Osteoblast (primary cell): ENCODE measurements around the gene SLC2A9. TPM values are rescaled to one million over a fixed set of nuclear protein-coding genes. Genes with fewer than 3 reads are reported as not detected.

ENCODE experiments used
- DNase-seq: peaks from one replicate; pipeline ENCODE4 v3.0.0; 2011; ENCODE audit warnings: low spot score, mixed read lengths; ENCODE audit not compliant: insufficient read length; ENCODE audit errors: missing footprints
- H2AFZ ChIP-seq: 2 replicates; pipeline ENCODE4 v1.6.0; 2011; ENCODE audit warnings: mild to moderate bottlenecking, low read length
- H3K27ac ChIP-seq: 2 replicates; pipeline ENCODE4 v1.5.1; 2011; ENCODE audit warnings: mild to moderate bottlenecking, low read depth, low read length, moderate library complexity
- H3K27me3 ChIP-seq: 2 replicates; pipeline ENCODE4 v1.6.0; 2012; ENCODE audit warnings: mild to moderate bottlenecking, control low read depth, inconsistent platforms, low read length, moderate library complexity; ENCODE audit not compliant: insufficient read depth
- H3K36me3 ChIP-seq: 2 replicates; pipeline ENCODE4 v1.5.1; 2011; ENCODE audit warnings: mild to moderate bottlenecking, low read length, control low read depth, moderate library complexity; ENCODE audit not compliant: insufficient read depth
- H3K4me1 ChIP-seq: 2 replicates; pipeline ENCODE4 v1.5.1; 2011; ENCODE audit warnings: mild to moderate bottlenecking, low read length, control low read depth, moderate library complexity; ENCODE audit not compliant: insufficient read depth
- H3K4me2 ChIP-seq: 2 replicates; pipeline ENCODE4 v1.6.0; 2011; ENCODE audit warnings: mild to moderate bottlenecking, low read length; ENCODE audit not compliant: insufficient read depth
- H3K4me3 ChIP-seq: fragments of 200-600 bp; sonication (generic); 3 replicates; pipeline ENCODE4 v1.5.1; 2012; ENCODE audit warnings: mild to moderate bottlenecking, low read length, inconsistent platforms; ENCODE audit not compliant: insufficient read depth
- H3K79me2 ChIP-seq: 2 replicates; pipeline ENCODE4 v1.6.0; 2012; ENCODE audit warnings: mild to moderate bottlenecking, low read length, control low read depth, inconsistent platforms; ENCODE audit not compliant: insufficient read depth
- H3K9me3 ChIP-seq: 2 replicates; pipeline ENCODE4 v1.5.1; 2011; ENCODE audit warnings: low read depth, low read length, control low read depth
- H4K20me1 ChIP-seq: 2 replicates; pipeline ENCODE4 v1.6.0; 2012; ENCODE audit warnings: mild to moderate bottlenecking, low read length, control low read depth; ENCODE audit not compliant: insufficient read depth
- total RNA-seq: library from RNA; depleted of rRNA; stranded (reverse); fragments of >200 nt; gene quantifications from 2 replicates; pipeline ENCODE4 v1.2.3, GENCODE V29; 2012
- TF ChIP-seq, protein P1 (sequence below): IDR thresholded peaks from 2 replicates; pipeline ENCODE4 v1.5.1; 2011; ENCODE audit warnings: mild to moderate bottlenecking, low read depth, low read length, moderate library complexity; ENCODE audit errors: extremely low read depth

Gene SLC2A9
- total RNA-seq, 1 donor = 2.5 TPM

DNA sequence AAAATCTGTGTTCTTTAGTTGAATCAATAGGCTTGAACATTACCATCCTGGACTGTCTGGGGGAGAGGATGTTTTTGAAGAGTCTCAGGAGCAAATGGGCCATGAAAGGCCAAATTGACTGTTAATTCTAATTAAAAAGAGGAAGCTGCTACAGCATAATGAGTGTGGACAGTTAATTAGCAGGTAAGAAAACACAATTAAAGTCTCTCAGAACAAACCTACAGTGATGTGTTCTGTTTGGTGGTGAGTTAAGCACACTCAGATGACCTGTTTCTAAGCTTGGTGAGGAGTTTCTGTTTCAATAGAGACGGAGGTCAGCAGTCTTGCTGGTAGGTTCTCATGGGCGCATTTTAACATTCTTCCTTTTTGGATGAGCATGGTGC, 171.8 kb downstream of the SLC2A9 start:
- Histone ChIP-seq H3K4me3 (no peak overlapping the region), H3K27ac (no peak overlapping the region), H3K79me2 (no peaks in the 10 kb centered on the region), H4K20me1 (no peaks in the 10 kb centered on the region), H3K36me3 (no peaks in the 10 kb centered on the region), H3K4me1 (no peaks in the 10 kb centered on the region), H3K4me2 (no peak overlapping the region), H2AFZ (no peak overlapping the region), H3K9me3 (peaks cover 2% of the 10 kb centered on the region), H3K27me3 (no peaks in the 10 kb centered on the region)
- no peak for DNase-seq
- TF ChIP-seq, protein P1, sequence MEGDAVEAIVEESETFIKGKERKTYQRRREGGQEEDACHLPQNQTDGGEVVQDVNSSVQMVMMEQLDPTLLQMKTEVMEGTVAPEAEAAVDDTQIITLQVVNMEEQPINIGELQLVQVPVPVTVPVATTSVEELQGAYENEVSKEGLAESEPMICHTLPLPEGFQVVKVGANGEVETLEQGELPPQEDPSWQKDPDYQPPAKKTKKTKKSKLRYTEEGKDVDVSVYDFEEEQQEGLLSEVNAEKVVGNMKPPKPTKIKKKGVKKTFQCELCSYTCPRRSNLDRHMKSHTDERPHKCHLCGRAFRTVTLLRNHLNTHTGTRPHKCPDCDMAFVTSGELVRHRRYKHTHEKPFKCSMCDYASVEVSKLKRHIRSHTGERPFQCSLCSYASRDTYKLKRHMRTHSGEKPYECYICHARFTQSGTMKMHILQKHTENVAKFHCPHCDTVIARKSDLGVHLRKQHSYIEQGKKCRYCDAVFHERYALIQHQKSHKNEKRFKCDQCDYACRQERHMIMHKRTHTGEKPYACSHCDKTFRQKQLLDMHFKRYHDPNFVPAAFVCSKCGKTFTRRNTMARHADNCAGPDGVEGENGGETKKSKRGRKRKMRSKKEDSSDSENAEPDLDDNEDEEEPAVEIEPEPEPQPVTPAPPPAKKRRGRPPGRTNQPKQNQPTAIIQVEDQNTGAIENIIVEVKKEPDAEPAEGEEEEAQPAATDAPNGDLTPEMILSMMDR = no peak

DNA sequence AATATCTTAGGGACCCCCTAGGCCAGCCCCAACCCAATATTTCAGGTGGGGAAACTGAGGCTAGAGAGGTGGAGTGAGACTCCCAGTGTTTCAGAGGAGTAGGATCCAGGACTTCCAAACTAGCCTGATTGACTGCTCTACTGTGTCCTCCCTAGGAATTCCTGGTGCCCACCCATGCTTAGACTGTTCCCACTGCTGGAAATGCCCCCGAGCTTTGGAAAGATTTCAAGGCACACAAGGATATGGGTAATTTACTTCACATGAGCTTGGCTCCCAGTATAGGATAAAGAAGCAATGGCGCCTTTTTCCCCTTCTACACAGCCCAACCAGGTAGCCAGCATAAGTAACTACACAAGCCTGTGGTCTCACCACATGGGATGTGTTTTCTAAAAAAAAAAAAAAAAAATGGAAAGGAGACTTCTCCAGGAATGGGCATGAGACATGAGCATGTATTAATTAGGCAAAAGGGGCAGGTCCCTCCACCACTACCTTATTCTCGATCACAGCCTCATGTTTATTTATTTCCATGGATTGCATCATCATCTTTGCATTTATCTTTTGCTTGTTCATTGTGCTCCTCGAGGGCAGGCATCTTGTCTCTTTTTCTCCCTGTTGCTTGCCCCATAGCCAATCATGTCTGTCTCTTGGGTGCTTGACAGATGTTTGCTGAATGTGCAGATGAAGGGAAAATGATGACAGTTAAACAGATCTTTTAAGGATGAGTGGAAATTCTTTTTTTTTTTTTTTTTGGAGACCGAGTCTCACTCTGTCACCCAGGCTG, 173.1 kb downstream of the SLC2A9 start:
- H3K79me2 ChIP-seq = no peaks in the 10 kb centered on the region
- no peak overlapping the region for H3K4me2 ChIP-seq
- TF ChIP-seq, protein P1 = no peak
- no peak overlapping the region for H3K27ac ChIP-seq
- H4K20me1 ChIP-seq = no peaks in the 10 kb centered on the region
- no peaks in the 10 kb centered on the region for H3K4me1 ChIP-seq
- no peak overlapping the region for H3K4me3 ChIP-seq
- no peak overlapping the region for H2AFZ ChIP-seq
- no peaks in the 10 kb centered on the region for H3K27me3 ChIP-seq
- H3K9me3 ChIP-seq = peaks cover 2% of the 10 kb centered on the region
- H3K36me3 ChIP-seq = no peaks in the 10 kb centered on the region
- no peak for DNase-seq

DNA sequence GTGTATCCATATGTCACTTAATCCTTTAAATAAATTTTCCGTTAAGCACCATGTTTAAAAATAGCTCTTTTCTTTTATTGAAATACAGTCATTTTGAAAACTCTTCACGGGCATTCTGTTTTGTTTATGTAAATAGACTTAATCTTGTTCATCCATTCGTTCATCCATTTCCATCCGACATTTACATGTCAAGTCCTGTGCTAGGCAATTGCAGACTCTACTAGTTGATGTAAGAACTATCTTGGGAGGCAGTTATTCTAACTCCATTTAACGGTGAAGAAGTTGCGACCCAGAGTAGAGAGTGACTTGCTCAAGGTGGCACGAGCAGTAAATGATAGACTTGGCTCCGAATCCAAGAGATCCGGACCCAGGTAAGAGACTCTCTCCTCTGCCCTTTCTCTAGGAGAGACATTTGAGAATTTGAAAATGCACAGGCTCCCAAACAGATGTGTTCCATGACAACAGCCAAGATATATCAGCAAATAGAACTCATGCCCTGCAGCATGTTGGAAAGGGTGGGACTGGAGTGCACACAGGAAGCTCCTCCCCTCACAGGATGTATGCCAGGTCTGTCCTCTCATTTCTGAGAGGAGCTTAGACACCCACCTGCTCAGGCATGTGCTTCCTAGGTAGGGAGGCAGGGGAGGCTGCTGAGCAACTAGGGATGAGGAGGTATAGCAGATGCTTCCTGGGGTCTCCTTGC, 175.4 kb downstream of the SLC2A9 start:
- Histone ChIP-seq H3K27me3 (no peaks in the 10 kb centered on the region), H3K4me3 (no peak overlapping the region), H3K9me3 (peaks cover 4% of the 10 kb centered on the region), H3K4me2 (no peak overlapping the region), H4K20me1 (no peaks in the 10 kb centered on the region), H2AFZ (no peak overlapping the region), H3K27ac (no peak overlapping the region), H3K36me3 (no peaks in the 10 kb centered on the region), H3K4me1 (no peaks in the 10 kb centered on the region), H3K79me2 (no peaks in the 10 kb centered on the region)
- DNase-seq = no peak
- TF ChIP-seq, protein P1 = no peak

DNA sequence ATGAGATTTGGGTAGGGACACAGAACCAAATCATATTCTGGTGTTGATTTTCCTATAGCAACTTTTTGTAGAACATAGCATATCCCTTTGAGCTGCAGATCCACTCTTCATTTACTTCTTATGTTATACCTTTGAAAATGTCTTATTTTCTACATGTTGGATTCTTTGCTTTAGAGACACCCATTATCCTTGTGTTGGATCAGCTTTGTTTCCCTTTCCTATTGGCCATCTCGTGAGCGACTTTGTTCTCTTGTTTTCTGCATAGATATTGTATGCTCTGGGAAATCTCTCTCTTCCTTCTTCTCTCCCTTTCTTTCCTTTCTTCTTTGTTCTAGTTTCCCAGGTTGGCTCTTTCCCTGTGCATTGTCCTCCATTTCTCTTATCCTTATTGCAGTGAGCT, 180.2 kb downstream of the SLC2A9 start:
- no peak overlapping the region for H3K4me2 ChIP-seq
- TF ChIP-seq, protein P1 = no peak
- no peaks in the 10 kb centered on the region for H3K36me3 ChIP-seq
- H3K79me2 ChIP-seq = no peaks in the 10 kb centered on the region
- H3K9me3 ChIP-seq = peaks cover 2% of the 10 kb centered on the region
- no peak for DNase-seq
- no peaks in the 10 kb centered on the region for H3K4me1 ChIP-seq
- no peak overlapping the region for H2AFZ ChIP-seq
- no peaks in the 10 kb centered on the region for H4K20me1 ChIP-seq
- no peaks in the 10 kb centered on the region for H3K27me3 ChIP-seq
- H3K4me3 ChIP-seq = no peak overlapping the region
- no peak overlapping the region for H3K27ac ChIP-seq
